GM12878 (cell line): ENCODE results near the gene KATNBL1. TPM values are rescaled to one million over a fixed set of nuclear protein-coding genes. Genes with fewer than 3 reads are reported as not detected.

Experiments
- ATAC-seq: fragments of 200-7000 bp; cut with Tn5 transposase; 3 replicates; pipeline ENCODE4 v1.9.1; 2020; ENCODE audit warnings: mild to moderate bottlenecking, moderate library complexity
- Bru-seq: library from RNA; stranded (reverse); fragments of 400-500 nt; gene quantifications from one replicate; lab custom pipeline; 2021; lab: Mats Ljungman, UMichigan
- BruChase-seq, 2 experiments: library from RNA; stranded (reverse); fragments of 400-500 nt; gene quantifications; one replicate each; lab custom pipeline; 2021; lab: Mats Ljungman, UMichigan
- BruUV-seq: library from RNA; stranded (reverse); fragments of 400-500 nt; replicated peaks from 2 replicates; lab custom pipeline; 2021; lab: Mats Ljungman, UMichigan
- CTCF ChIA-PET: fragments of 300-600 bp; sonication (Branson Sonifier 250); formaldehyde crosslinking; extraction: SDS; loops from one replicate; lab custom pipeline; 2021; ENCODE audit warnings: inconsistent platforms; lab: Yijun Ruan, JAX
- POLR2A ChIA-PET: fragments of 350-600 bp; formaldehyde crosslinking; extraction: SDS; loops from one replicate; lab custom pipeline; 2021; ENCODE audit warnings: inconsistent platforms; lab: Charles Lee
- RAD21 ChIA-PET: fragments of 300-600 bp; sonication (Branson Sonifier 250); formaldehyde crosslinking; loops from one replicate; lab custom pipeline; 2023; ENCODE audit warnings: antibody characterized with exemption; ENCODE audit not compliant: unreplicated experiment; lab: Charles Lee
- SMC1A ChIA-PET: fragments of 300-600 bp; sonication (Branson Sonifier 250); formaldehyde crosslinking; loops from one replicate; lab custom pipeline; 2023; ENCODE audit not compliant: unreplicated experiment, uncharacterized antibody; lab: Charles Lee
- DNase-seq: peaks from one replicate; pipeline ENCODE4 v3.0.0-alpha.2; 2011; ENCODE audit warnings: low read depth, low spot score
- FAIRE-seq: peaks from 3 replicates; lab custom pipeline; 2011; peaks lifted over from hg19 to GRCh38; lab: Jason Lieb, UNC
- H2AFZ ChIP-seq: 2 replicates; pipeline ENCODE4 v1.6.0; 2011; ENCODE audit warnings: low read depth, low read length, control low read depth; ENCODE audit not compliant: control insufficient read depth
- H3K27ac ChIP-seq: 2 replicates; pipeline ENCODE4 v1.5.1; 2011; ENCODE audit warnings: control low read depth; ENCODE audit not compliant: control insufficient read depth, insufficient read depth
- H3K27me3 ChIP-seq, 2 experiments: replicated peaks in 1 of 2; 2 replicates each; pipeline versions ENCODE4 v1.6.0 to v1.6.1; 2011; ENCODE audit warnings: low read length in 1 of 2; ENCODE audit not compliant: control insufficient read depth in 2 of 2, insufficient read depth in 2 of 2
- H3K36me3 ChIP-seq, 2 experiments: 2 replicates each; pipeline ENCODE4 v1.5.1; 2011; ENCODE audit warnings: low read length in 1 of 2; ENCODE audit not compliant: control insufficient read depth in 2 of 2, insufficient read depth in 2 of 2
- H3K4me1 ChIP-seq: 2 replicates; pipeline ENCODE4 v1.6.1; 2011; ENCODE audit warnings: mild to moderate bottlenecking, low read length, moderate library complexity, mixed read lengths; ENCODE audit not compliant: control insufficient read depth, insufficient read depth
- H3K4me2 ChIP-seq: 2 replicates; pipeline ENCODE4 v1.6.0; 2011; ENCODE audit warnings: control low read depth; ENCODE audit not compliant: control insufficient read depth, insufficient read depth
- H3K4me3 ChIP-seq: fragments of 200-600 bp; sonication (generic); 2 replicates; pipeline ENCODE4 v1.5.1; 2016
- H3K79me2 ChIP-seq: 2 replicates; pipeline ENCODE4 v1.6.0; 2011; ENCODE audit warnings: low read length; ENCODE audit not compliant: control insufficient read depth, insufficient read depth
- H3K9ac ChIP-seq: 2 replicates; pipeline ENCODE4 v1.8.0; 2011; ENCODE audit warnings: low read length, control low read depth, mixed read lengths; ENCODE audit not compliant: control insufficient read depth, insufficient read depth
- H3K9me3 ChIP-seq: replicated peaks from 3 replicates; pipeline ENCODE4 v1.5.1; 2011; ENCODE audit warnings: mild to moderate bottlenecking, low read length; ENCODE audit not compliant: control insufficient read depth, insufficient read depth
- H4K20me1 ChIP-seq: 2 replicates; pipeline ENCODE4 v1.6.0; 2011; ENCODE audit not compliant: control insufficient read depth, insufficient read depth
- BHLHE40 ChIP-seq, 2 experiments: fragments of 450-650 bp in 1 of 2; IDR thresholded peaks; 2 replicates each; pipeline ENCODE4 v1.6.1; 2011 to 2017; ENCODE audit warnings: low read depth in 2 of 2, borderline replicate concordance in 1 of 2, improper control_type of control experiment in 1 of 2, low read length in 1 of 2, mild to moderate bottlenecking in 1 of 2
- CBFB ChIP-seq: IDR thresholded peaks from 2 replicates; pipeline ENCODE4 v1.6.1; 2016; ENCODE audit warnings: antibody characterized with exemption, low read depth
- CHD4 ChIP-seq: fragments of 200-600 bp; sonication (generic); IDR thresholded peaks from 2 replicates; pipeline ENCODE4 v1.6.1; 2016; ENCODE audit warnings: mild to moderate bottlenecking
- EED ChIP-seq: sonication (generic); IDR thresholded peaks from 2 replicates; pipeline ENCODE4 v1.6.1; 2016; ENCODE audit warnings: antibody characterized with exemption, low read depth
- JUND ChIP-seq: IDR thresholded peaks from 2 replicates; pipeline ENCODE4 v1.6.1; 2012; ENCODE audit warnings: low read depth, mild to moderate bottlenecking, low read length, improper control_type of control experiment, moderate library complexity
- POLR2AphosphoS2 ChIP-seq: IDR thresholded peaks from 2 replicates; pipeline ENCODE4 v1.6.1; 2011; ENCODE audit warnings: low read depth, mild to moderate bottlenecking, low read length, improper control_type of control experiment, moderate library complexity
- SIN3A ChIP-seq: IDR thresholded peaks from 2 replicates; pipeline ENCODE4 v1.6.1; 2012; ENCODE audit warnings: low read depth, low read length, improper control_type of control experiment
- WGBS: methylation state at CpG from one replicate; pipeline ENCODE4 v1.1.6; 2016; ENCODE audit warnings: low lambda C conversion rate; ENCODE audit not compliant: insufficient replicate concordance, insufficient coverage; ENCODE audit errors: missing lambda C conversion rate; 5-methylcytosine and 5-hydroxymethylcytosine counted together
- in situ Hi-C: fragments of 300-500 bp; cut with MboI; formaldehyde crosslinking; loops from 9 replicates; pipeline ENCODE4 v1.14.3; 2018; ENCODE audit warnings: mixed read lengths
- intact Hi-C: fragments of 100-400 bp; cut with micrococcal nuclease; formaldehyde crosslinking; loops from one replicate; pipeline ENCODE4 v1.14.2; 2022; ENCODE audit not compliant: unreplicated experiment
- long read RNA-seq, 2 experiments: library from polyadenylated mRNA; unstranded; transcript quantifications; one replicate each; pipeline ENCODE4 v2.0.0, GENCODE V29; 2019 to 2020
- polyA minus RNA-seq, 3 experiments: library from RNA; depleted of rRNA, polyadenylated mRNA; stranded (reverse); fragments of >200 nt; gene quantifications; 2 replicates each; pipeline ENCODE4 v1.2.3, GENCODE V29; 2011
- polyA plus RNA-seq, 11 experiments: library from polyadenylated mRNA; depleted of rRNA in 4 of 11; unstranded in 6 of 11; stranded (reverse) in 5 of 11; fragments of >200 nt; fragmentation: Nextera tagmentation in 4 of 11; fragmentation: Illumina TruSeq in 1 of 11; extraction: Ambion mirVana in 4 of 11; extraction: Trizol in 1 of 11; gene quantifications; 1 replicate in 1 of 11; 2 replicates in 10 of 11; pipeline versions ENCODE4 v1.2.1 to v1.2.3, GENCODE V29; 2011 to 2016; ENCODE audit warnings: inconsistent platforms in 2 of 11, missing spikeins in 2 of 11, low read depth in 1 of 11
- total RNA-seq, 4 experiments: library from RNA; depleted of rRNA in 3 of 4; stranded (reverse); fragments of >200 nt in 3 of 4; fragmentation: Illumina TruSeq in 1 of 4; extraction: Trizol in 1 of 4; gene quantifications; 2 replicates each; pipeline versions ENCODE4 v1.2.1 to v1.2.3, GENCODE V29; 2013 to 2021
- TF ChIP-seq, protein P1 (sequence below): fragments of 450-650 bp; IDR thresholded peaks from 2 replicates; pipeline ENCODE4 v1.6.1; 2016; ENCODE audit warnings: mild to moderate bottlenecking, moderate library complexity, borderline replicate concordance

KATNBL1 gene
- 245 and 249 TPM in 2 replicates for total RNA-seq (2013; cell fraction: nucleolus; rRNA removed)
- 28.9 and 35.2 TPM in 2 replicates for total RNA-seq (2014; rRNA removed)
- total RNA-seq (2014; rRNA removed; fragmentation: Illumina TruSeq; extraction: Trizol): 39.4 and 39.5 TPM in 2 replicates
- 29.6 and 31.3 TPM in 2 replicates for total RNA-seq (2021)
- 5.0 TPM for polyA plus RNA-seq (2011; ENCODE audit: low read depth)
- 42.9 and 75.6 TPM in 2 replicates for polyA plus RNA-seq (2011; rRNA removed)
- polyA plus RNA-seq (2011; cell fraction: cytosol; rRNA removed): 9.8 and 11.5 TPM in 2 replicates
- polyA plus RNA-seq (2011; cell fraction: nucleus; rRNA removed): 48.5 and 48.9 TPM in 2 replicates
- 10.9 and 20.4 TPM in 2 replicates for polyA plus RNA-seq (2012)
- 27.2 and 37.2 TPM in 2 replicates for polyA plus RNA-seq (2014; fragmentation: Illumina TruSeq; extraction: Trizol)
- 10 to 100 TPM in 1 of 2 experiments, 1 to 10 TPM in 1; 7.8 to 11.9 TPM for polyA plus RNA-seq (2014; fragmentation: Nextera tagmentation; extraction: Ambion mirVana)
- 22.3 and 28.6 TPM in 2 replicates for polyA plus RNA-seq (2014; rRNA removed)
- 10 to 100 TPM; 54.9 to 58.8 TPM for polyA plus RNA-seq (2016; fragmentation: Nextera tagmentation; extraction: Ambion mirVana)
- 13.4 and 17.9 TPM in 2 replicates for polyA minus RNA-seq (2011; rRNA and poly(A)+ RNA removed)
- polyA minus RNA-seq (2011; cell fraction: cytosol; rRNA and poly(A)+ RNA removed): 10.1 and 12.2 TPM in 2 replicates
- polyA minus RNA-seq (2011; cell fraction: nucleus; rRNA and poly(A)+ RNA removed): 24.2 and 41.2 TPM in 2 replicates
- Bru-seq, nascent RNA: percentile 70 among the genes with signal in this experiment
- BruChase-seq, experiment 1, labeled RNA remaining after a 6-hour chase: percentile 79 among the genes with signal in this experiment
- BruChase-seq, experiment 2, labeled RNA remaining after a 2-hour chase: percentile 71 among the genes with signal in this experiment
- long read RNA-seq, experiment 1, transcript KATNBL1-201 (10 exons, 2,723 nt): major isoform, 18 of 26 reads
- long read RNA-seq, experiment 1, partial matches to known transcripts: 4 of 26 reads
- long read RNA-seq, experiment 1, other reads (novel, unspliced or antisense): 4 of 26 reads
- long read RNA-seq, experiment 2, transcript KATNBL1-214 (5 exons, 924 nt): minor isoform, 14 of 195 reads
- long read RNA-seq, experiment 2, transcript KATNBL1-201 (10 exons, 2,723 nt): major isoform, 118 of 195 reads
- long read RNA-seq, experiment 2, partial matches to known transcripts: 35 of 195 reads
- long read RNA-seq, experiment 2, other reads (novel, unspliced or antisense): 28 of 195 reads

GRCh38 chr15:34209421-34210282 is at the start of gene KATNBL1:
Gene KATNBL1, minus strand, starts transcription at chr15:34210096. Its CDS starts 46,420 bp downstream, at chr15:34163676.
- H3K4me2 ChIP-seq: peak within 1 kb of the TSS; percentile 71
- SMC1A ChIA-PET: interaction anchor here (0.8 to 5.7 kb wide), 20 partner anchors 15 to 378 kb away, joined by 3 to 65 read pairs (median 4); partner anchors contain the start of genes EMC4 and LPCAT4
- no peaks in the 10 kb centered on the region for H4K20me1 ChIP-seq
- CTCF ChIA-PET: interaction anchor here (0.7 to 6.5 kb wide), 22 partner anchors 15 to 474 kb away, joined by 3 to 136 read pairs (median 5); partner anchors contain the start of genes EMC4, EMC7 and LPCAT4
- H3K9me3 ChIP-seq: no peaks in the 10 kb centered on the region
- ATAC-seq: peak; percentile 98
- POLR2A ChIA-PET: interaction anchor here (0.5 to 1.4 kb wide), 9 partner anchors 19 to 461 kb away, joined by 3 to 7 read pairs (median 3); no protein-coding TSS in a partner anchor
- H3K27me3 ChIP-seq: no peaks in the 10 kb centered on the region
- H3K4me1 ChIP-seq: 0 out of 2 replicates have a peak, but pooled peaks cover 3% of the 10 kb centered on the region
- FAIRE-seq: peak; percentile 97
- peak; percentile 70 for DNase-seq
- RAD21 ChIA-PET: interaction anchor here (0.6 to 2.8 kb wide), 18 partner anchors 16 to 374 kb away, joined by 3 to 71 read pairs (median 4); partner anchors contain the start of genes EMC4, GOLGA8B and LPCAT4
- H3K4me3 ChIP-seq: peak within 1 kb of the TSS; percentile 76
- peaks cover 25% of the 10 kb centered on the region for H3K79me2 ChIP-seq
- intact Hi-C loops (loop anchor here (1.0 kb wide), 2 partner anchors 99 to 147 kb away; no protein-coding TSS in a partner anchor), in situ Hi-C loops (no loop called here)
- no TSS peak for BruUV-seq
- H3K9ac ChIP-seq: peak within 1 kb of the TSS; percentile 84
- H2AFZ ChIP-seq: peak within 1 kb of the TSS; percentile 57
- WGBS: under 1% methylated on average over 80 of the region's 81 CpGs
- H3K36me3 ChIP-seq: no peaks in the 10 kb centered on the region
- H3K27ac ChIP-seq: peak within 1 kb of the TSS; percentile 53
- TF ChIP-seq, protein P1, sequence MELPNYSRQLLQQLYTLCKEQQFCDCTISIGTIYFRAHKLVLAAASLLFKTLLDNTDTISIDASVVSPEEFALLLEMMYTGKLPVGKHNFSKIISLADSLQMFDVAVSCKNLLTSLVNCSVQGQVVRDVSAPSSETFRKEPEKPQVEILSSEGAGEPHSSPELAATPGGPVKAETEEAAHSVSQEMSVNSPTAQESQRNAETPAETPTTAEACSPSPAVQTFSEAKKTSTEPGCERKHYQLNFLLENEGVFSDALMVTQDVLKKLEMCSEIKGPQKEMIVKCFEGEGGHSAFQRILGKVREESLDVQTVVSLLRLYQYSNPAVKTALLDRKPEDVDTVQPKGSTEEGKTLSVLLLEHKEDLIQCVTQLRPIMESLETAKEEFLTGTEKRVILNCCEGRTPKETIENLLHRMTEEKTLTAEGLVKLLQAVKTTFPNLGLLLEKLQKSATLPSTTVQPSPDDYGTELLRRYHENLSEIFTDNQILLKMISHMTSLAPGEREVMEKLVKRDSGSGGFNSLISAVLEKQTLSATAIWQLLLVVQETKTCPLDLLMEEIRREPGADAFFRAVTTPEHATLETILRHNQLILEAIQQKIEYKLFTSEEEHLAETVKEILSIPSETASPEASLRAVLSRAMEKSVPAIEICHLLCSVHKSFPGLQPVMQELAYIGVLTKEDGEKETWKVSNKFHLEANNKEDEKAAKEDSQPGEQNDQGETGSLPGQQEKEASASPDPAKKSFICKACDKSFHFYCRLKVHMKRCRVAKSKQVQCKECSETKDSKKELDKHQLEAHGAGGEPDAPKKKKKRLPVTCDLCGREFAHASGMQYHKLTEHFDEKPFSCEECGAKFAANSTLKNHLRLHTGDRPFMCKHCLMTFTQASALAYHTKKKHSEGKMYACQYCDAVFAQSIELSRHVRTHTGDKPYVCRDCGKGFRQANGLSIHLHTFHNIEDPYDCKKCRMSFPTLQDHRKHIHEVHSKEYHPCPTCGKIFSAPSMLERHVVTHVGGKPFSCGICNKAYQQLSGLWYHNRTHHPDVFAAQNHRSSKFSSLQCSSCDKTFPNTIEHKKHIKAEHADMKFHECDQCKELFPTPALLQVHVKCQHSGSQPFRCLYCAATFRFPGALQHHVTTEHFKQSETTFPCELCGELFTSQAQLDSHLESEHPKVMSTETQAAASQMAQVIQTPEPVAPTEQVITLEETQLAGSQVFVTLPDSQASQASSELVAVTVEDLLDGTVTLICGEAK: no peak
- TF ChIP-seq EED (no peak), JUND (0 out of 2 replicates have a peak, but pooled peaks have one; percentile 15), SIN3A (peak; percentile 77), CBFB (0 out of 2 replicates have a peak, but pooled peaks have one; percentile 39), POLR2AphosphoS2 (0 out of 2 replicates have a peak, but pooled peaks have one; percentile 52), CHD4 (no peak), BHLHE40 (IDR thresholded peaks at IDR 0.05; ENCODE audit: borderline replicate concordance in 1 of 2, low read depth in 2 of 2, low read length in 1 of 2) (peak in 1 of 2 experiments; percentile 47; a peak in 2 of 4 replicates)
